ENCODE measurements around the gene CNTN4. TPM values are rescaled to one million over a fixed set of nuclear protein-coding genes. Genes with fewer than 3 reads are reported as not detected.

The CNTN4 gene
- total RNA-seq, 4 donors from 2014 or later = 6.6 to 10.7 (median 9.7) TPM

DNA sequence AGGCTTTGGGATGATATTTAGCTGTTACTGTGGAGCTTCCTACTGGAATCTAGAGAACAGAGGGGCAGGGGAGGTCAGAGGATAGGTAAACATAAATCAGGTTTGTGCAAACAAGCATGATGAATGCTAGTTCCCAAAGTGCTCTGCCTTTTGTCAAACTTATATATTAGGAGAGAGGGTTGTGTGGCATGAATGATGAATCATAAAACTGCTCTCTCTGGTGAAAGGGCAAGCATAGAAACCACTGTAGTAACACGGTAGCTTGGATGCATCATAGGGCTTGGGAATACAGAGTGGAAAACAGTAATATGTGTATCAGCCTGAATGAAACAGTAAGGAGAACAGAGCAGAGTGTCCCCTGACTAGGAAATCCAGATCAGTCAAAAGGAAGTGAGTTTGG lies 524.8 kb downstream of the CNTN4 start:
- TF ChIP-seq, protein P1, sequence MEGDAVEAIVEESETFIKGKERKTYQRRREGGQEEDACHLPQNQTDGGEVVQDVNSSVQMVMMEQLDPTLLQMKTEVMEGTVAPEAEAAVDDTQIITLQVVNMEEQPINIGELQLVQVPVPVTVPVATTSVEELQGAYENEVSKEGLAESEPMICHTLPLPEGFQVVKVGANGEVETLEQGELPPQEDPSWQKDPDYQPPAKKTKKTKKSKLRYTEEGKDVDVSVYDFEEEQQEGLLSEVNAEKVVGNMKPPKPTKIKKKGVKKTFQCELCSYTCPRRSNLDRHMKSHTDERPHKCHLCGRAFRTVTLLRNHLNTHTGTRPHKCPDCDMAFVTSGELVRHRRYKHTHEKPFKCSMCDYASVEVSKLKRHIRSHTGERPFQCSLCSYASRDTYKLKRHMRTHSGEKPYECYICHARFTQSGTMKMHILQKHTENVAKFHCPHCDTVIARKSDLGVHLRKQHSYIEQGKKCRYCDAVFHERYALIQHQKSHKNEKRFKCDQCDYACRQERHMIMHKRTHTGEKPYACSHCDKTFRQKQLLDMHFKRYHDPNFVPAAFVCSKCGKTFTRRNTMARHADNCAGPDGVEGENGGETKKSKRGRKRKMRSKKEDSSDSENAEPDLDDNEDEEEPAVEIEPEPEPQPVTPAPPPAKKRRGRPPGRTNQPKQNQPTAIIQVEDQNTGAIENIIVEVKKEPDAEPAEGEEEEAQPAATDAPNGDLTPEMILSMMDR (IDR thresholded peaks at IDR 0.05) = no peak
- TF ChIP-seq POLR2A (IDR thresholded peaks at IDR 0.05; ENCODE audit: low read depth) (no peak), EP300 (IDR thresholded peaks at IDR 0.05) (no peak)
- DNase-seq (ENCODE audit: extremely low spot score) = no peak
- intact Hi-C loops (cut with DNase I) = no loop called here
- H3K9me3 ChIP-seq = no peaks in the 10 kb centered on the region
- H3K27me3 ChIP-seq = no peaks in the 10 kb centered on the region
- H3K4me1 ChIP-seq = no peaks in the 10 kb centered on the region
- no peak overlapping the region for H3K4me3 ChIP-seq
- 23% methylated on average over 1 of the region's 1 CpG for WGBS
- H3K36me3 ChIP-seq = no peaks in the 10 kb centered on the region
- H3K27ac ChIP-seq (replicated peaks in 1 of 4) = no peak overlapping the region

- H3K4me1 ChIP-seq = no peaks in the 10 kb centered on the region
- H3K27ac ChIP-seq (replicated peaks in 1 of 4) = no peak overlapping the region
- 81% methylated on average over 6 of the region's 6 CpGs for WGBS
- H3K36me3 ChIP-seq = no peaks in the 10 kb centered on the region
- intact Hi-C loops (cut with DNase I) = no loop called here
- TF ChIP-seq POLR2AphosphoS5 (IDR thresholded peaks at IDR 0.05) (no peak), EP300 (IDR thresholded peaks at IDR 0.05) (no peak), POLR2A (IDR thresholded peaks at IDR 0.05; ENCODE audit: low read depth) (no peak)
- TF ChIP-seq, protein P1 (IDR thresholded peaks at IDR 0.05) = no peak
- no peak for DNase-seq (ENCODE audit: extremely low spot score)
- no peak overlapping the region for H3K4me3 ChIP-seq
- H3K9me3 ChIP-seq = no peaks in the 10 kb centered on the region
- no peaks in the 10 kb centered on the region for H3K27me3 ChIP-seq
These were observed 529.5 kb downstream of the CNTN4 start for GRCh38 chr3:2628117-2628516.

- no peaks in the 10 kb centered on the region for H3K4me1 ChIP-seq
- TF ChIP-seq EP300 (IDR thresholded peaks at IDR 0.05) (no peak), POLR2A (IDR thresholded peaks at IDR 0.05; ENCODE audit: low read depth) (no peak), POLR2AphosphoS5 (IDR thresholded peaks at IDR 0.05) (no peak)
- TF ChIP-seq, protein P1 (IDR thresholded peaks at IDR 0.05) = no peak
- intact Hi-C loops (cut with DNase I) = no loop called here
- no peak for DNase-seq (ENCODE audit: extremely low spot score)
- H3K27ac ChIP-seq (replicated peaks in 1 of 4) = no peak overlapping the region
- WGBS = 64% methylated on average over 2 of the region's 2 CpGs
- H3K9me3 ChIP-seq = peaks cover 0 to 4% (median 0%) of the 10 kb centered on the region in 4 donors
- H3K36me3 ChIP-seq = no peaks in the 10 kb centered on the region
- H3K27me3 ChIP-seq = no peaks in the 10 kb centered on the region
- H3K4me3 ChIP-seq = no peak overlapping the region
These were observed 536.8 kb downstream of the CNTN4 start for GRCh38 chr3:2635511-2635910.

DNA sequence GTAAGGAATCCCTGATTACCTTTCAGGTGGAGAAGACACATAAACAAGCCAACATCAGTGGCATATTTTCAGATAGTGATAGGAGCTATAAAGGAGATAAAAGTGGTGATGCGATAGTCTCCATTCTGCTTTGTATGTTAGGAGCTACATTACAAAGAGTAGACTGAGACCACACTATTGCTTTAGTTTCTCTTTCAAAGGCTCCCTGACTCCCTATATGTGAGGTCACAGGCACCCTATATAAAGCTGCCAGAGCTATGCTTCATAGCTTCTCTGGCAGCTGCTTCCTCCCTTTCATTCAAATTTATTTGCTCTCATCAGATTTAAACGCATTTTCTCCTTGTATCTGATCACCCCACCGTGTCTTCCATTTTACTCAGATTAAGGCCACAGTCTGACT lies 544.9 kb downstream of the CNTN4 start:
- Histone ChIP-seq H3K27me3 (no peaks in the 10 kb centered on the region), H3K9me3 (peaks cover 0 to 1% (median 0%) of the 10 kb centered on the region in 4 donors), H3K4me1 (no peaks in the 10 kb centered on the region), H3K4me3 (no peak overlapping the region), H3K27ac (replicated peaks in 1 of 4) (no peak overlapping the region), H3K36me3 (no peaks in the 10 kb centered on the region)
- 59% methylated on average over 3 of the region's 3 CpGs for WGBS
- intact Hi-C loops (cut with DNase I) = no loop called here
- no peak for DNase-seq (ENCODE audit: extremely low spot score)
- TF ChIP-seq POLR2AphosphoS5 (IDR thresholded peaks at IDR 0.05) (no peak), EP300 (IDR thresholded peaks at IDR 0.05) (no peak), POLR2A (IDR thresholded peaks at IDR 0.05; ENCODE audit: low read depth) (no peak)
- TF ChIP-seq, protein P1 (IDR thresholded peaks at IDR 0.05) = no peak

GRCh38 chr3:2645001-2645400 lies 546.3 kb downstream of the CNTN4 start:
- 79% methylated on average over 2 of the region's 2 CpGs for WGBS
- Histone ChIP-seq H3K9me3 (peaks cover 0 to 12% (median 3%) of the 10 kb centered on the region in 4 donors), H3K36me3 (no peaks in the 10 kb centered on the region), H3K27ac (replicated peaks in 1 of 4) (no peak overlapping the region), H3K4me3 (no peak overlapping the region), H3K27me3 (no peaks in the 10 kb centered on the region), H3K4me1 (no peaks in the 10 kb centered on the region)
- TF ChIP-seq POLR2AphosphoS5 (IDR thresholded peaks at IDR 0.05) (no peak), POLR2A (IDR thresholded peaks at IDR 0.05; ENCODE audit: low read depth) (no peak), EP300 (IDR thresholded peaks at IDR 0.05) (no peak)
- TF ChIP-seq, protein P1 (IDR thresholded peaks at IDR 0.05) = no peak
- intact Hi-C loops (cut with DNase I) = no loop called here
- DNase-seq (ENCODE audit: extremely low spot score) = no peak
